Progenitor cell of endocrine pancreas (in vitro differentiated cells): ENCODE measurements around the gene DHRS4L2. TPM values are rescaled to one million over a fixed set of nuclear protein-coding genes. Genes with fewer than 3 reads are reported as not detected.
A peak's percentile ranks its signal among the peaks of the same experiment; 100 is the strongest.
"Not testable (repeated sequence)": the region's sequence is repeated elsewhere in the genome, so short reads cannot be mapped to it uniquely, and the experiment has no call there.

Experiments used
- DNase-seq: peaks from one replicate; pipeline ENCODE4 v3.0.0; 2021; ENCODE audit warnings: low spot score; ENCODE audit not compliant: unreplicated experiment
- H3K27ac Mint-ChIP-seq: 2 replicates; pipeline ENCODE4 v1.8.0; 2021; ENCODE audit warnings: mild to moderate bottlenecking, moderate library complexity, mixed read lengths
- H3K27me3 Mint-ChIP-seq: 2 replicates; pipeline ENCODE4 v1.8.0; 2021; ENCODE audit warnings: mixed read lengths
- H3K36me3 Mint-ChIP-seq: 2 replicates; pipeline ENCODE4 v1.8.0; 2022; ENCODE audit warnings: mixed read lengths; ENCODE audit not compliant: insufficient read depth
- H3K4me1 Mint-ChIP-seq: 2 replicates; pipeline ENCODE4 v1.8.0; 2021; ENCODE audit warnings: low read depth, mixed read lengths
- H3K4me3 Mint-ChIP-seq: 2 replicates; pipeline ENCODE4 v1.8.0; 2021; ENCODE audit warnings: low read depth, mild to moderate bottlenecking, moderate library complexity, mixed read lengths
- H3K9me3 Mint-ChIP-seq: 2 replicates; pipeline ENCODE4 v1.8.0; 2021; ENCODE audit warnings: low read depth, mixed read lengths
- CTCF ChIP-seq: fragments of 200-600 bp; sonication (generic); IDR thresholded peaks from one replicate; pipeline ENCODE4 v1.5.0; 2021; ENCODE audit warnings: antibody characterized with exemption, mild to moderate bottlenecking; ENCODE audit not compliant: unreplicated experiment
- total RNA-seq: library from RNA; stranded (reverse); gene quantifications from 2 replicates; pipeline ENCODE4 v1.2.1, GENCODE V29; 2021

Gene DHRS4L2
- total RNA-seq, 1 donor from 2014 or later, result 12.2 TPM

- H3K27ac Mint-ChIP-seq, result no peak overlapping the region
- H3K27me3 Mint-ChIP-seq, result no peaks in the 10 kb centered on the region
- H3K36me3 Mint-ChIP-seq, result no peaks in the 10 kb centered on the region
- H3K9me3 Mint-ChIP-seq, result no peaks in the 10 kb centered on the region
- no peak overlapping the region for H3K4me3 Mint-ChIP-seq
- no peak for TF ChIP-seq CTCF
- H3K4me1 Mint-ChIP-seq, result peaks cover 4% of the 10 kb centered on the region
- DNase-seq, result no peak
Measured at GRCh38 chr14:24038686-24039085, 50.0 kb downstream of the DHRS4L2 start.

- no peaks in the 10 kb centered on the region for H3K9me3 Mint-ChIP-seq
- no peak for TF ChIP-seq CTCF
- peaks cover 4% of the 10 kb centered on the region for H3K4me1 Mint-ChIP-seq
- H3K36me3 Mint-ChIP-seq, result no peaks in the 10 kb centered on the region
- no peak overlapping the region for H3K27ac Mint-ChIP-seq
- H3K27me3 Mint-ChIP-seq, result no peaks in the 10 kb centered on the region
- no peak overlapping the region for H3K4me3 Mint-ChIP-seq
- DNase-seq, result no peak
Measured at GRCh38 chr14:24040692-24041091, 52.0 kb downstream of the DHRS4L2 start.

GRCh38 chr14:24042746-24043145 is 54.0 kb downstream of the DHRS4L2 start:
- Mint-ChIP-seq H3K4me1 (no peaks in the 10 kb centered on the region), H3K9me3 (no peaks in the 10 kb centered on the region), H3K27me3 (no peaks in the 10 kb centered on the region), H3K27ac (no peak overlapping the region), H3K36me3 (no peaks in the 10 kb centered on the region), H3K4me3 (no peak overlapping the region)
- no peak for TF ChIP-seq CTCF
- no peak for DNase-seq

- H3K4me1 Mint-ChIP-seq, result peaks cover 12% of the 10 kb centered on the region
- H3K27me3 Mint-ChIP-seq, result peaks cover 19% of the 10 kb centered on the region
- not testable (repeated sequence) for H3K9me3 Mint-ChIP-seq
Measured at GRCh38 chr14:24049002-24049401, 60.3 kb downstream of the DHRS4L2 start.

GRCh38 chr14:24050753-24051152 is 62.0 kb downstream of the DHRS4L2 start:
- Mint-ChIP-seq H3K4me1 (peaks cover 12% of the 10 kb centered on the region), H3K4me3 (peak overlapping the region; percentile 70), H3K27me3 (peaks cover 19% of the 10 kb centered on the region)
- DNase-seq, H3K9me3 Mint-ChIP-seq, H3K36me3 Mint-ChIP-seq, H3K27ac Mint-ChIP-seq: not testable (repeated sequence)

More at GRCh38 chr14:24049002-24049401, 60.3 kb downstream of the DHRS4L2 start:
- H3K4me3 Mint-ChIP-seq, H3K36me3 Mint-ChIP-seq, H3K27ac Mint-ChIP-seq, DNase-seq: not testable (repeated sequence)

GRCh38 chr14:24051176-24051788 is 62.6 kb downstream of the DHRS4L2 start:
- Mint-ChIP-seq H3K4me1 (peaks cover 12% of the 10 kb centered on the region), H3K27ac (peak overlapping the region; percentile 88), H3K4me3 (peak overlapping the region; percentile 70), H3K36me3 (no peaks in the 10 kb centered on the region), H3K9me3 (no peaks in the 10 kb centered on the region), H3K27me3 (peaks cover 19% of the 10 kb centered on the region)
- no peak for TF ChIP-seq CTCF
- DNase-seq, result no peak
